ENCODE measurements around the gene CATSPER1. TPM values are rescaled to one million over a fixed set of nuclear protein-coding genes. Genes with fewer than 3 reads are reported as not detected.
A peak's percentile ranks its signal among the peaks of the same experiment; 100 is the strongest.

The CATSPER1 gene
- total and polyA plus RNA-seq, 2 of the 13 experiments (the other 11 are each of a cell fraction or from before 2014, with no cell fraction given): 0.17 TPM; not detected in 1

GRCh38 chr11:66051766-66052663, 25.7 kb upstream of the CATSPER1 start, which contains the start of gene SF3B2 (continued):
- TF ChIP-seq, protein P1, sequence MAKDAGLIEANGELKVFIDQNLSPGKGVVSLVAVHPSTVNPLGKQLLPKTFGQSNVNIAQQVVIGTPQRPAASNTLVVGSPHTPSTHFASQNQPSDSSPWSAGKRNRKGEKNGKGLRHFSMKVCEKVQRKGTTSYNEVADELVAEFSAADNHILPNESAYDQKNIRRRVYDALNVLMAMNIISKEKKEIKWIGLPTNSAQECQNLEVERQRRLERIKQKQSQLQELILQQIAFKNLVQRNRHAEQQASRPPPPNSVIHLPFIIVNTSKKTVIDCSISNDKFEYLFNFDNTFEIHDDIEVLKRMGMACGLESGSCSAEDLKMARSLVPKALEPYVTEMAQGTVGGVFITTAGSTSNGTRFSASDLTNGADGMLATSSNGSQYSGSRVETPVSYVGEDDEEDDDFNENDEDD (CRISPR knock-in tag; IDR thresholded peaks at IDR 0.05; ENCODE audit: borderline replicate concordance): peak; percentile 75; the same call in 1 of the 2 replicates
- no peak; the same call in 1 of the 2 replicates for TF ChIP-seq ZBTB4 (CRISPR knock-in tag; IDR thresholded peaks at IDR 0.05; ENCODE audit: borderline replicate concordance)
- peak; percentile 82 for TF ChIP-seq ETV5 (CRISPR knock-in tag; IDR thresholded peaks at IDR 0.05; ENCODE audit: borderline replicate concordance)
- TF ChIP-seq MIXL1 (CRISPR knock-in tag; IDR thresholded peaks at IDR 0.05): no peak
- TF ChIP-seq, protein P2, sequence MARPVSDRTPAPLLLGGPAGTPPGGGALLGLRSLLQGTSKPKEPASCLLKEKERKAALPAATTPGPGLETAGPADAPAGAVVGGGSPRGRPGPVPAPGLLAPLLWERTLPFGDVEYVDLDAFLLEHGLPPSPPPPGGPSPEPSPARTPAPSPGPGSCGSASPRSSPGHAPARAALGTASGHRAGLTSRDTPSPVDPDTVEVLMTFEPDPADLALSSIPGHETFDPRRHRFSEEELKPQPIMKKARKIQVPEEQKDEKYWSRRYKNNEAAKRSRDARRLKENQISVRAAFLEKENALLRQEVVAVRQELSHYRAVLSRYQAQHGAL (CRISPR knock-in tag; IDR thresholded peaks at IDR 0.05; ENCODE audit: not compliant biosample characterization): no peak
- peak; percentile 88 for TF ChIP-seq ZNF414 (CRISPR knock-in tag; IDR thresholded peaks at IDR 0.05)
- 0 out of 2 replicates have a peak, but pooled peaks have one; percentile 23 for TF ChIP-seq RNF2 (conservative IDR thresholded peaks at IDR 0.05; ENCODE audit: low read depth)
